NCI-H446 treated with DMSO at 0.1 percent for 48 hours (cell line): ENCODE data around the gene TSPEAR.

Experiments
- DNase-seq: peaks from one replicate; lab custom pipeline; 2025; lab: John Stamatoyannopoulos, UW

Gene TSPEAR

DNA sequence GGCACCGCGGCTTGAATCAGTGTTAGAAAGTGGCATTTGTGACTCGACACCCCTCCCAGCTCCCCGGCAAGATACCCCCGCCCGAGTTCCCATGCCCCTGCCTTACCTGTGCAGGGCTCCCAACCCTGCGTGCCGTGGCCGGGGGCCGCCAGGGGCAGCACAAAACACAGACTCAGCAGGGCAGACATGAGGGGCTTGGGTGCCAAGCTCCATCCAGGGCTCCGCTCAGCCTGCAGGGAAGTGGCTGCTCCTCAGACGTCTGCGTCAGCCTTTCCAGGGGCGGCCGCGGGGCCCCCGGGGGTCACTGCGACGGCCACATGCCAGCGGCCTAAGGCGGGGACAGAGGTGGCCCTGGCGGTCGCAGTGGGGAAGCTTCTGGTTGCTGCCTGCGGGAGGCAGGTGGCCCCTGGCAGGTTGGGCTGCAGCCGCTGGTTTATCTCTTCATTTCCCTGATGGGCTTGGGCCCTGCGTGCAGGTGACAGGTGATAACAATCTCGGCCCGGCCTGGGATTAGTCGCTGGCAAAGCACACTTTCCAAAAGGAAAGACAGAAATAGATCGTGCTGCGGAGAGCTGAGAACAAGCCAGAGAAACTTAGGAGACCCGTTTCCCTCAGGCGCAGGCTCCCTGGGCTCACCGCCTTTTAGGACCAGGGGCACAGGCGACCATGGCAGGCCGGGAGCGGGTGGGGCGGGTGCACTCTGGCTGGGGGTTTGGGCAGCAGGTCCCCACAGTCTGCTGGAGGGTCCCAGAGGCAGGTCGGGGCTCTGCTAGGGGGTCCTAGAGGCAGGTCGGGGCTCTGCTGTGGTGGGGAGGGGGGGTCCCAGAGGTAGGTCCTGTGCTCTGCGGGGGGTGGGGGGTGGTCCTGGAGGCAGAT, at the start of gene TSPEAR:
Gene TSPEAR (minus strand): TSS at position 246 of the 876 bp plus-strand sequence. CDS start 58 bp downstream, at position 188.
- DNase-seq: no peak

DNA sequence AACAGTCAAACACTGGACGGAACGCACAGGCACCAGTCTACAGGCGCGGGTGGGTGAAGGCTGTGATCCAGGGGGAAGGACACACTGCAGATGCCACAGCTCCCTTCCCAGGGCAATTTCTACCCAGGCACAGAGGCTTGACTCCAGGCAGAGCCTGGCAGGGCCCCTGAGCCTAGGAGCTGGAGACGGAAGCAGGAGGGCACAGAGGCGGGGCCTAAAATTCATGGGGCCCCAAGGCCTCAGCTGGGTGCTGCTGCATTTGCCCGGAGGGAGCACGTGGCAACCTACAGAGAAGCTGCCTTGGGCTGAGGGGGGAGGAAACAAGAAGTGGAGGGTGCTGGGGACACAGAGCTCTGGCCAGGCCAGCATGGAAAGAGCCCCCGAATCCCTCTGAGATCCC, 49.0 kb upstream of the TSPEAR start:
- DNase-seq: no peak

DNA sequence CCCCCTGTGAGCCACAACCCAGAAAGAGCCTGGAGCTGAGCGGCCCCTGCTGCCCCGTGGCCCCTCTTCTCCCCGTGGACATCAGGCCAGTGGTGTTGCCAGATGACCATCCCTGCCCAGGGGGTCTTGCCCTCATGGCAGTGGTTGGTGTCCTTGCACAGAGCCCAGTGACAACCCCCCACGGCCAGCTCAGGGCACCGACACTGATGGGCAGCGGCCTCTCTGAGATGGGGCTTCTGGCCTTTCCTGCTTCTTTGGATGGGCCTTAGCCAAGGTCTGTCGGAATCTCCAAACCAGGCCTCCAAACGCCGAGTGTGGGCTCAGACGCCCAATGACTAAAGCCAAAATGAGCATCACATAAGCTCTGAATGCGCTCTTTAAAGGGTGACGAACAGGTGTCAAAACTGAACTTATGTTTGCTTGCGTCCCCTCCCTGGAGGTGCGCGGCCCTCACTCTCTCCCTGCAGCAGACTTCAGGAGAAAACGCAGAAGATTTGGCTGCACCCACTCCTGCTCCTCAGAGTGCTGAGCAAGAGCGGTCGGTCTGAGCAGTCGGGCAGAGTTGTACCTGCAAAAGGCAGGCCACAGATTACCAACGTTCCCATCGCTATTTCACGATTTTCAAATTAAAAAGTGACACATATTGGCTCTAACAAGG, 48.4 kb upstream of the TSPEAR start:
- no peak for DNase-seq

- DNase-seq: no peak
Observed at GRCh38 chr21:44758781-44759627, 47.6 kb upstream of the TSPEAR start.

GRCh38 chr21:44758141-44758561, 46.8 kb upstream of the TSPEAR start:
- no peak for DNase-seq

GRCh38 chr21:44757731-44758130, 46.4 kb upstream of the TSPEAR start:
- DNase-seq: no peak

DNA sequence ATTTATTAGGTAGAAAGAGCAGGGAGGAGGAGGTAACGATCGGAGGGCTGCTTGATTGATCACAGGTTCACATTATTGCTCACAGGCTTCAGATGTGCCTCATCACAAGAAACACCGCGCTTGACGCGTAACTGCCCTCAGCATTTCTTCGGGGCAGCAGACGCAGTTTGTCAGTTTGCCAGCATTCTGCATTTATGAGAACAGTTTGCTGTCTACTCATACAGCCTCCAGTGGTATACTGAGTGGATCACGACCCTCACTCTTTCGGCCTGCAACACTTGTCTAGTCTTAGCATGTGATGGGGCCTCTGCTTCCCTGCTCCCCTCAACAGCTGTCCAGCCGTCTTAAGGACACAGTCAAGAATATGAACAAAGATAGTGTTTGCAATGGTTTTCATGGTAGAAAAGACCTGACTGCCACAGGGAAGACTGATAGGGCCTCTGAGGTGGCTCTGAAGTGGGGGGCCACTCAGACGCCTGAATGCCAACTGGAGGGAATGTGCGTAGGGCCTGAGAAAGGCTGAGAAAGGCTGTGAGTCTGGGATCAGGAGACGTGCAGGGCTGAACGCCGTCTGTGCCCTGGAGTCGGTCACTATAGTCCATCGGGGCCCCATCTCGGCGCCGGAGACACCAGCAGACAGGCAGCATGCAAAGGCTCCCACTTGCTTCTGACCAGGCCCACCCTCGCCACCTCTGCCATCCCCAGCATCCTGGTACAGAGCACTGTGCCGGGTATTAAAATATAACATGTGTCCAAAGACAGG, 45.2 kb upstream of the TSPEAR start:
- no peak for DNase-seq

- no peak for DNase-seq
Observed at GRCh38 chr21:44755227-44755626, 43.9 kb upstream of the TSPEAR start.

DNA sequence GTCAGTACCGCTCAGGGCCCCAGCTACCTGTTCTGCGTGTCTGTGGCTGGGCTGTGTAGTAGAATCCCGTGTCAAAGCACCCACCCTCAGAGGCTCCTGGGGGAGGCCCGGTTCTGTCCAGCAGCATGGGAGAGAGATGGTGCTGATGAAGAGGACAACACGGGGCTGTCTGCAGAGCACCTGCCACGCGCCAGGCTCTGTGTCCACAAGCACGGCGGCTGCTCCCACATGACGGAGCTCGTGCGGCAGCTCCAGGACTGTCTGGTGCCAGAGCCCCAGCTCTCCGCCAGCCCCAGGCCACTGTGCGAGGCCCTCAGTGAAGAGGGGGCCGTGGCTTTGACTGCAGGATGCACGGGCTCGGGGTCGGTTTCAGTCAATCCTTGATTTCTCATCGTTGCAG, 42.0 kb upstream of the TSPEAR start:
- no peak for DNase-seq

DNA sequence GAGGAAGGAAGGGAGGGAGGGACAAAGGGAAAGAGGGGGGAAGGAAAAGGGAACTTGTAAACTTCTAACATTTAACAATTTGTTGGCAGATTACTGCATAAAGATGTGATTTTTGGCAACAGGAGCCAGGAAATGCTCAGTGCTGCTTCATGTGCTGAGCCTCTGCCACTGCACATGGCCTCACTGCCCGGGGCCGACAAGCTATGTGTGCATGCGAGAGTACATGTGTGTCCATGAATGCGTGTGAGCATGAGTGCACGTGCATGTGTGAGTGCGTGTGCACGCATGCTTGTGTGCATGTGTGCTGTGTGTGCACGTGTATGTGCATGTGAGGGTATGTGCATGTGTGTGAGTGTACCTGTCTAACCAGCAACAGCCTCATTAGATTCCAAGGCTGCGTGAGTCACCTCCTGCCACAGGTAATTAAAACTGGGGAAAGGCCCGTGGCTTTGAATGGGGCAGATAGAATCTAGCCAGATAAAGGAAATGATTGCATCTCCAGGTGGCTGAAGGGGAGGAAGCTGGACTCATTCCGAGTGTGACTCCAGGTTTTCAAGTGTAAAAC, 41.4 kb upstream of the TSPEAR start:
- DNase-seq: no peak

DNA sequence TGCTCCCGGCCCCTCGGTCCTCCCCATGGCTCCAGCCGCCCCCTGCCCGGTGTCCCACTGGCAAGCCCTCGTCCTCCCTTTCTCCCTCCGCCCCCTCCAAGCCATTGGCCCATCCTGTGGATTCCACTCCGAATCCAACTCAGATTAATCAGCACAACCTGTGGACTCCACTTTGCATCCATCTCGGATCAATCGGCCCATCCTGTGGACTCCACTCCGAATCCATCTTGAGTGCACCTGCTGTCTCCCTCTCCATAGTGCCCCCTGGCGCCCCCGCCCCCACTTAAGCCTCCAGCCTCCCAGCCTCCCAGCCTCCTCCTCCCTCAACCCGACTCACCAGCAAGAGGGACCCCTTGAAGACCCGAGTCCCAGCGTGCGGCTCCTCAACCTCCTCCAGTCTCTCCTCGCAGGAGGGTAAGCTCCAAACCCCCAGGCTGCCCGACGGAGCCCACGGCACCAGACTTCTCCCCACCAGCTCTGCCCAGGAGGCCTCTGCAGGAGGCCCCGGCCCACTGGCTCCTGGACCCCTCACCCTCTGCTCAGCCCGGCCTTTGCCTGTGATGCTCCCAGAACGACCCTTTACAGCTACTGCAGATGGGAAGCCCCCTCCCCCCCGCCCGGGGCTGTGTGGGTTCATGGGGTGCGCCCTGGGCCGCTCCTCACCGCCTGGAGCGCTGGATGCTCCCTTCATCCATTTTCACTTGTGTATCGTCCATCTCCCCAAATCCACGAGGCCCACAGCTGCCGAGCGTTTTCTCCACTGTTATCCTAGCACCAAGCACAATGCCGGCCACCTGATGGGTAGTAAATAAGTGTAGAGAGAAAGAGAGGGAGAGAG, 40.6 kb upstream of the TSPEAR start:
- DNase-seq: no peak

DNA sequence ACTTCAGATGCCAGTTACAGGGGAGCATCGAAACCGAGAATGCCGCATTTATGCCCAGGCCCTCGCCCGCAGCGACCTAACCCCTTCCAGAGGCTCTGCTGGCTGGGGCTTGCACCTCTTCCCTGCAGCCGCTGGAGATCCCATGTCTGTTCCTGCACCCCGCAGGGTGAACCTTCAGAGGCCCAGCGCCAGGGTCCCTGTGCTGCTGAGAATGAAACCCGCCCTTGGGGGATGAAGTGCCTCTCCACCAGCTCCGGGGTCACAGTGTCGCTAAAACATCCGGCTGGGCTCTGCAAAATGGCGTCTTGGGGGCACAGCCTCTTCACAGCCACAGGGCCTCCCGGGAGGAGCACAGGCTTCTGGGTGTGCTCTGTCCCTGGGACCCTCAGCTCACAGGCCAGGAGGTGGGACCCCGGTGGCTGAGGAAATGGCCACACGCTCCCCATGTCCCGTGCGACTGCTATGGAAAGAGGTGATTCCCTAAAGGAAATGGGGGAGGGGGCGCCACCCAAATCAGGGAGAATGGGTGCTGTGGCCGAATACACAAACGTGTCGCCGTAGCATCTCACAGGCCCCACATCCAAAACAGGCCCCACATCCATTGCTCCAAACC, 39.9 kb upstream of the TSPEAR start:
- no peak for DNase-seq

- DNase-seq: no peak
Observed at GRCh38 chr21:44750675-44751025, 39.3 kb upstream of the TSPEAR start.

- DNase-seq: no peak
Observed at GRCh38 chr21:44749759-44750674, 38.6 kb upstream of the TSPEAR start.

GRCh38 chr21:44749116-44749758, 37.9 kb upstream of the TSPEAR start:
- no peak for DNase-seq

GRCh38 chr21:44748621-44749020, 37.2 kb upstream of the TSPEAR start:
- no peak for DNase-seq

GRCh38 chr21:44742418-44743153, 31.2 kb upstream of the TSPEAR start:
- DNase-seq: no peak

GRCh38 chr21:44741921-44742320, 30.5 kb upstream of the TSPEAR start:
- DNase-seq: no peak
